Sigmoid colon (tissue), 4 donors: Measurements from ENCODE around the gene VPS13D.

Experiments
- EP300 ChIP-seq, 4 donors: sonication (generic); formaldehyde crosslinking; IDR thresholded peaks; one replicate each; pipeline ENCODE4 v1.6.1; 2017; ENCODE audit warnings: antibody characterized with exemption in 4 of 4
- POLR2A ChIP-seq, 2 donors: fragments of 450-650 bp; IDR thresholded peaks; one replicate each; pipeline ENCODE4 v1.6.1; 2016; ENCODE audit warnings: antibody characterized with exemption in 2 of 2, mild to moderate bottlenecking in 2 of 2, moderate library complexity in 2 of 2
- POLR2AphosphoS5 ChIP-seq, 4 donors: sonication (generic); formaldehyde crosslinking; IDR thresholded peaks; one replicate each; pipeline ENCODE4 v1.6.1; 2017; ENCODE audit warnings: antibody characterized with exemption in 4 of 4
- TF ChIP-seq, protein P1 (sequence below), 4 experiments: fragments of 450-650 bp in 3 of 4; fragments of 200-600 bp in 1 of 4; IDR thresholded peaks; one replicate each; pipeline ENCODE4 v1.5.1; 2016 to 2019; ENCODE audit warnings: antibody characterized with exemption in 4 of 4, mild to moderate bottlenecking in 3 of 4, moderate library complexity in 2 of 4

DNA sequence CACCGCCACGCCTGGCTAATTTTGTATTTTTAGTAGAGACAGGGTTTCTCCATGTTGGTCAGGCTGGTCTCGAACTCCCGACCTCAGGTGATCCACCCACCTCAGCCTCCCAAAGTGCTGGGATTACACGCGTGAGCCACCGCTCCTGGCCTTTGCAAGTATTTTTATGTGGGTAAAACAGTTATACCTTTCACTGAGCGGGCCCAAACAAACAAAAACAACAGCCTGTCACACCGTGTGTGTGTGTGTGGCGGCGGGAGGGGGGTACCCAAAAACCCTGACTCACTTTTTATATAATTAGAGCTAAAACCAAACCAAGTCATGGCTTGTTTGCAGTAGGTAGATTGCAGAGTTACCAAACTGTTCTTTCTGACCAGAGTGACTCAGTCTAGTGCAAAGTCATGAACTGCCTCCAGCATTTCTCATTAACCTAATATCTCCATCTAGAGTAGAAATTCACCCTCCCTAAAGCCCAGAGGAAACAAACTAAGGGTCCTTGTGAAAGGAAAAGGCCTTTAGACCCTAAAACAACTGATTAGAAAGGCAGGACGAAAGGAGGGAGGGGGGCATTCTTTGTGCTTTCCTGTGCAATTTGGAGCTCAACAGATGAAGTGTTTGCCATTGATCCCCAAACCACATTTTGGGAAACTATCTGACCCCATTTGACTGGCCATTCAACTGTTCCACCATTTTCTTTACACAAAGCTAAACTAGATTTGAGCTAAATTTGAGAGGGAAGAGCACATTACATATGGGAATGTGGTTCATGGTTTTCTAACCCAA lies 207.2 kb downstream of the VPS13D start:
- TF ChIP-seq, protein P1, sequence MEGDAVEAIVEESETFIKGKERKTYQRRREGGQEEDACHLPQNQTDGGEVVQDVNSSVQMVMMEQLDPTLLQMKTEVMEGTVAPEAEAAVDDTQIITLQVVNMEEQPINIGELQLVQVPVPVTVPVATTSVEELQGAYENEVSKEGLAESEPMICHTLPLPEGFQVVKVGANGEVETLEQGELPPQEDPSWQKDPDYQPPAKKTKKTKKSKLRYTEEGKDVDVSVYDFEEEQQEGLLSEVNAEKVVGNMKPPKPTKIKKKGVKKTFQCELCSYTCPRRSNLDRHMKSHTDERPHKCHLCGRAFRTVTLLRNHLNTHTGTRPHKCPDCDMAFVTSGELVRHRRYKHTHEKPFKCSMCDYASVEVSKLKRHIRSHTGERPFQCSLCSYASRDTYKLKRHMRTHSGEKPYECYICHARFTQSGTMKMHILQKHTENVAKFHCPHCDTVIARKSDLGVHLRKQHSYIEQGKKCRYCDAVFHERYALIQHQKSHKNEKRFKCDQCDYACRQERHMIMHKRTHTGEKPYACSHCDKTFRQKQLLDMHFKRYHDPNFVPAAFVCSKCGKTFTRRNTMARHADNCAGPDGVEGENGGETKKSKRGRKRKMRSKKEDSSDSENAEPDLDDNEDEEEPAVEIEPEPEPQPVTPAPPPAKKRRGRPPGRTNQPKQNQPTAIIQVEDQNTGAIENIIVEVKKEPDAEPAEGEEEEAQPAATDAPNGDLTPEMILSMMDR (IDR thresholded peaks at IDR 0.05) = no peak
- no peak for TF ChIP-seq EP300 (IDR thresholded peaks at IDR 0.05)
- no peak for TF ChIP-seq POLR2A (IDR thresholded peaks at IDR 0.05)
- no peak for TF ChIP-seq POLR2AphosphoS5 (IDR thresholded peaks at IDR 0.05)
